Left ventricle myocardium inferior (tissue), 1 donor: Measurements from ENCODE around the gene TASOR2. TPM values are rescaled to one million over a fixed set of nuclear protein-coding genes. Genes with fewer than 3 reads are reported as not detected.

Source experiments
- DNase-seq: peaks from one replicate; pipeline ENCODE4 v3.0.0-alpha.2; 2020
- H3K27ac ChIP-seq: fragments of 200-600 bp; replicated peaks from 2 replicates; pipeline ENCODE4 v1.8.0; 2021
- H3K27me3 ChIP-seq: fragments of 200-600 bp; 2 replicates; pipeline ENCODE4 v1.8.0; 2021; ENCODE audit warnings: low read depth
- H3K36me3 ChIP-seq: fragments of 200-600 bp; 2 replicates; pipeline ENCODE4 v1.8.0; 2021
- H3K4me1 ChIP-seq: fragments of 200-600 bp; 2 replicates; pipeline ENCODE4 v1.8.0; 2021
- H3K4me3 ChIP-seq: fragments of 200-600 bp; 2 replicates; pipeline ENCODE4 v1.8.0; 2021; ENCODE audit warnings: mild to moderate bottlenecking, moderate library complexity
- H3K9me3 ChIP-seq: fragments of 200-600 bp; replicated peaks from 2 replicates; pipeline ENCODE4 v1.8.0; 2021
- CTCF ChIP-seq: fragments of 200-600 bp; IDR thresholded peaks from 2 replicates; pipeline ENCODE4 v1.8.0; 2021; ENCODE audit warnings: antibody characterized with exemption, mild to moderate bottlenecking, borderline replicate concordance
- intact Hi-C: fragments of 100-400 bp; cut with micrococcal nuclease; formaldehyde crosslinking; loops from one replicate; pipeline ENCODE4 v1.11.0; 2022
- total RNA-seq: library from RNA; stranded (reverse); fragmentation: NEBNext Ultra II Directional; extraction: Animal tissue kit (Norgen Biotek cat#: 25700); gene quantifications from one replicate; pipeline ENCODE4 v1.2.1, GENCODE V29; 2021
- donor health status: DM: no; HTN: yes; CAD: no; lungs with severe emphysema.

Gene TASOR2
- total RNA-seq, 1 donor from 2014 or later, result 39.9 TPM

- no peak for DNase-seq
- H3K4me1 ChIP-seq, result no peaks in the 10 kb centered on the region
- H3K4me3 ChIP-seq, result no peak overlapping the region
Measured at GRCh38 chr10:5658871-5659618, 25.6 kb upstream of the TASOR2 start.

GRCh38 chr10:5659702-5660528 is 24.7 kb upstream of the TASOR2 start:
- Histone ChIP-seq H3K36me3 (no peaks in the 10 kb centered on the region), H3K27ac (no peak overlapping the region), H3K4me1 (peaks cover 2% of the 10 kb centered on the region), H3K9me3 (no peaks in the 10 kb centered on the region), H3K27me3 (no peaks in the 10 kb centered on the region), H3K4me3 (no peak overlapping the region)
- no peak for DNase-seq
- TF ChIP-seq CTCF, result no peak
- intact Hi-C loops, result no loop called here

More at GRCh38 chr10:5658871-5659618, 25.6 kb upstream of the TASOR2 start:
- H3K36me3 ChIP-seq, result no peaks in the 10 kb centered on the region
- intact Hi-C loops, result no loop called here
- TF ChIP-seq CTCF, result no peak
- no peaks in the 10 kb centered on the region for H3K9me3 ChIP-seq
- no peak overlapping the region for H3K27ac ChIP-seq
- no peaks in the 10 kb centered on the region for H3K27me3 ChIP-seq

- intact Hi-C loops, result no loop called here
- peaks cover 14% of the 10 kb centered on the region for H3K4me1 ChIP-seq
- no peaks in the 10 kb centered on the region for H3K27me3 ChIP-seq
Measured at GRCh38 chr10:5661043-5661442, 23.6 kb upstream of the TASOR2 start.

GRCh38 chr10:5662708-5663579 is 21.7 kb upstream of the TASOR2 start:
- DNase-seq, result no peak
- Histone ChIP-seq H3K36me3 (no peaks in the 10 kb centered on the region), H3K4me3 (no peak overlapping the region), H3K27ac (no peak overlapping the region), H3K9me3 (no peaks in the 10 kb centered on the region), H3K27me3 (no peaks in the 10 kb centered on the region), H3K4me1 (peaks cover 24% of the 10 kb centered on the region)
- TF ChIP-seq CTCF, result no peak
- intact Hi-C loops, result no loop called here

More at GRCh38 chr10:5661043-5661442, 23.6 kb upstream of the TASOR2 start:
- H3K4me3 ChIP-seq, result no peak overlapping the region
- no peak overlapping the region for H3K27ac ChIP-seq
- no peaks in the 10 kb centered on the region for H3K36me3 ChIP-seq
- no peak for TF ChIP-seq CTCF
- no peak for DNase-seq
- no peaks in the 10 kb centered on the region for H3K9me3 ChIP-seq
